ENCODE results near the gene DNAJB2.

Gene DNAJB2

GRCh38 chr2:219287580-219288265 is 8.6 kb downstream of the DNAJB2 start:
- H3K27ac ChIP-seq, result no peak overlapping the region
- no peak for TF ChIP-seq CTCF (conservative IDR thresholded peaks at IDR 0.05)

GRCh38 chr2:219289195-219289536 is 10.0 kb downstream of the DNAJB2 start:
- no peak overlapping the region for H3K27ac ChIP-seq
- TF ChIP-seq CTCF (conservative IDR thresholded peaks at IDR 0.05), result no peak

- H3K27ac ChIP-seq, result no peak overlapping the region
Observed at GRCh38 chr2:219289537-219290361, 10.6 kb downstream of the DNAJB2 start.

GRCh38 chr2:219290381-219291171 is 11.4 kb downstream of the DNAJB2 start:
- H3K27ac ChIP-seq, result no peak overlapping the region
- TF ChIP-seq CTCF (conservative IDR thresholded peaks at IDR 0.05), result no peak

More at GRCh38 chr2:219289537-219290361, 10.6 kb downstream of the DNAJB2 start:
- TF ChIP-seq CTCF (conservative IDR thresholded peaks at IDR 0.05), result no peak

GRCh38 chr2:219291394-219291793 is 12.2 kb downstream of the DNAJB2 start:
- H3K27ac ChIP-seq, result no peak overlapping the region

GRCh38 chr2:219291910-219292490 is 12.8 kb downstream of the DNAJB2 start:
- no peak for TF ChIP-seq CTCF (conservative IDR thresholded peaks at IDR 0.05)
- H3K27ac ChIP-seq, result no peak overlapping the region

More at GRCh38 chr2:219291394-219291793, 12.2 kb downstream of the DNAJB2 start:
- no peak for TF ChIP-seq CTCF (conservative IDR thresholded peaks at IDR 0.05)

- H3K27ac ChIP-seq, result no peak overlapping the region
- no peak for TF ChIP-seq CTCF (conservative IDR thresholded peaks at IDR 0.05)
Observed at GRCh38 chr2:219292616-219293015, 13.4 kb downstream of the DNAJB2 start.

All from VCaP (cell line).